Stimulated activated CD8-positive, alpha-beta memory T cell treated with anti-CD3 and anti-CD28 coated beads, Interleukin-2, amount 100 ng/mL, for 48 hours (primary cell): ENCODE results near the gene FSD2.
"Not testable (repeated sequence)": the region's sequence is repeated elsewhere in the genome, so short reads cannot be mapped to it uniquely, and the experiment has no call there.

Source experiments
- DNase-seq, 2 donors: peaks; one replicate each; pipeline ENCODE4 v3.0.0-alpha.2; 2020; ENCODE audit warnings: low read depth in 2 of 2

The FSD2 gene

DNA sequence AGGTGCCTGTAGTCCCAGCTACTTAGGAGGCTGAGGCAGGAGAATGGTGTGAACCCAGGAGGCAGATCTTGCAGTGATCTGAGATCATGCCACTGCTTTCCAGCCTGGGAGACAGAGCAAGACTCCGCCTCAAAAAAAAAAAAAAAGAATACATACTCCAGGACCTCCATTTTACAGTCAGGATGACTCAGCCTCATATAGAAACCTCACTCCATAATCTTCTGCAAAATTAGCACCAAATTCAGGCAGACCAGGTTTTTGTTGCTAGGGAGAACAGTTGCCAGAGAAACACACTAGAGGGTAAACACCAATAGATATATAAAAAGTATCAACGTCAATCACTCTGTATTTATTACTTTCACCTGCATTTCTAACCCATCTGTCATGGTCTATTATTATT, 67.9 kb downstream of the FSD2 start:
- no peak for DNase-seq

DNA sequence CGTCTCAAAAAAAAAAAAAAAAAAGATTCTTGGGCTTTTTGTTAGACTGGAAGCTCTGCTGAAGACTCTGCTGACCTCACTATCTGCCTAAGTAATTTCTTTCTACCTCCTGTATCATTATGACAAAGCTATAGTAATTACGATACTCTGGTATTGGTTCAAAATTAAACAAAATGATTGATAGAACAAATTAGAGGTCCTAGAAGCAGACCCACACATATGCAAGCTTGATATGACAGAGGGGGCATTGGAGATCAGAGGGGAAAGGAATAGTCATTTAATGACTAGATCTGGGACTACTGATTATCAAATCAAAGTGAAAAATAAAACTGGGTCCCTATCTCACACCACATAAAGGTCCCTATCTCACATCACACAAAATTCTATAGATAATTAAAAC, 74.3 kb downstream of the FSD2 start:
- no peak for DNase-seq

DNA sequence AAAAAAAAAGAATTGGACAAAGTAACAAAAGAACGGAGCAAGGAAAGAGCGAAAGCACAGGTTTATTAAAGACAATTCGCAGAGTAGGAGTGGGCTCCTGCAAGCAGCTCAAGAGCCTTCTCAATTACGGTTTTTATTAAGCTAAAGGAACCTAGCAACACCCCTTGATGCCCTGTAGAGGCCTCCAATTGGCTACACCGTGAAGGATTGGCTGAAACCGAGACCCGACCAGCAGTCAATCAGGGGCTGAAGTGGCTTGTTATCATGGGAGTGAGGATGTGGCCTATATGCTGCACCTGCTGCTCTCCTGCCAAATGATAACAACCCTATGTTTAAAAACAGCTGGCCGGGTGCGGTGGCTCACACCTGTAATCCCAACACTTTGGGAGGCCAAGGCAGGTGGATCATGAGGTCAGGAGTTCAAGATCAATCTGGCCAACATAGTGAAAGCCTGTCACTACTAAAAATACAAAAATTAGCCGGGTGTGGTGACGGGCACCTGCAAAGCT, 75.8 kb downstream of the FSD2 start:
- no peak for DNase-seq

GRCh38 chr15:82726816-82727215, 79.1 kb downstream of the FSD2 start:
- DNase-seq = no peak

- no peak for DNase-seq
Measured at GRCh38 chr15:82715003-82715402, 90.9 kb downstream of the FSD2 start.

- DNase-seq = no peak
Measured at GRCh38 chr15:82714016-82714415, 91.9 kb downstream of the FSD2 start.

DNA sequence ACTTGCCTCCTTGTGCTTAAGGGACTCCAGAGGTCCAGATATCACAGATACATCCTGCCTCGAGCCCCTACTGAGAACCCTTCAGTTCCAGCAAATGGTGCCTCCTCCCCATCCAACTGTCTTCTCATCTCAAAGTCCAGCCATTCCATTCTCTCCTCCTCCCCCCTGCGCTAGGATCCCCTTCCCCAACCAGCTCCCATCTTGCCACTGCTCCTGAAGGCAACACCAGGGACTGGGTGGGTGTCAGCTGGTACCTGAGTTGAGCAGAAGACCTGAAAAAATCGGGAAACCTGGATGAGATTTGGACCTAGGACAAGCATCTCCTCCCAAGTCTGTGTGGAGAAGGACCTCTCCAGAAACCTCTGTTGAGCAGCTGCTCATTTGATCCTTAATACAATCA, 93.8 kb downstream of the FSD2 start:
- no peak for DNase-seq

- no peak for DNase-seq
Measured at GRCh38 chr15:82710926-82711490, 94.9 kb downstream of the FSD2 start.

DNA sequence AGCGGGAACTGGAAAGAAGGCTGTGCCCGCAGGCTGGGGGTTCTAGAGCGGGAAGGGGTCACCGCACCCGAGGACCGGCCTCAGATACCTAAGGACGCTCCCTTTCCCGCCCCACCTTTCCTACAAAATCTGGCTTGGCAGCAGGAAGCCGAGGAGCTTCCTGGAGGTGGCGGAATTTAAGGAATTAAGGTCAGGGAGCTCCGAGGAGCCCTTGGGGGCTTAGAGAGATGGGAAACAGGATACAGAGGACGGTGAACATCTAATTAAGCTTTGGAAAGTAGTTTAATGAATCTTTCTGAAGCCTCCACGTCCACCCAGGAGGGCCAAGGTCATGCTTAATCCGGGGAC, 95.7 kb downstream of the FSD2 start:
- DNase-seq = no peak

GRCh38 chr15:82709421-82710207, 96.3 kb downstream of the FSD2 start, which contains the start of gene AP3B2:
TSS of gene AP3B2 (minus strand) at chr15:82709875. CDS start at chr15:82709706, 169 bp downstream.
- DNase-seq = peak; percentile 62 to 63

- DNase-seq = no peak
Measured at GRCh38 chr15:82709081-82709420, 96.8 kb downstream of the FSD2 start.

GRCh38 chr15:82705856-82706255, 100.0 kb downstream of the FSD2 start:
- DNase-seq = not testable (repeated sequence)
